OCI-LY3 (cell line): ENCODE measurements around the gene MYO1F.

ENCODE experiments used
- EZH2phosphoT487 ChIP-seq: fragments of 200-600 bp; shearing (Covaris generic); IDR thresholded peaks from 2 replicates; pipeline ENCODE4 v1.6.1; 2018; ENCODE audit warnings: antibody characterized with exemption, mixed run types, low read depth
- TF ChIP-seq, protein P1 (sequence below): fragments of 200-600, 300-600 bp; sonication (generic); IDR thresholded peaks from 2 replicates; pipeline ENCODE4 v1.5.1; 2014; ENCODE audit warnings: antibody characterized with exemption, low read length, low read depth

DNA sequence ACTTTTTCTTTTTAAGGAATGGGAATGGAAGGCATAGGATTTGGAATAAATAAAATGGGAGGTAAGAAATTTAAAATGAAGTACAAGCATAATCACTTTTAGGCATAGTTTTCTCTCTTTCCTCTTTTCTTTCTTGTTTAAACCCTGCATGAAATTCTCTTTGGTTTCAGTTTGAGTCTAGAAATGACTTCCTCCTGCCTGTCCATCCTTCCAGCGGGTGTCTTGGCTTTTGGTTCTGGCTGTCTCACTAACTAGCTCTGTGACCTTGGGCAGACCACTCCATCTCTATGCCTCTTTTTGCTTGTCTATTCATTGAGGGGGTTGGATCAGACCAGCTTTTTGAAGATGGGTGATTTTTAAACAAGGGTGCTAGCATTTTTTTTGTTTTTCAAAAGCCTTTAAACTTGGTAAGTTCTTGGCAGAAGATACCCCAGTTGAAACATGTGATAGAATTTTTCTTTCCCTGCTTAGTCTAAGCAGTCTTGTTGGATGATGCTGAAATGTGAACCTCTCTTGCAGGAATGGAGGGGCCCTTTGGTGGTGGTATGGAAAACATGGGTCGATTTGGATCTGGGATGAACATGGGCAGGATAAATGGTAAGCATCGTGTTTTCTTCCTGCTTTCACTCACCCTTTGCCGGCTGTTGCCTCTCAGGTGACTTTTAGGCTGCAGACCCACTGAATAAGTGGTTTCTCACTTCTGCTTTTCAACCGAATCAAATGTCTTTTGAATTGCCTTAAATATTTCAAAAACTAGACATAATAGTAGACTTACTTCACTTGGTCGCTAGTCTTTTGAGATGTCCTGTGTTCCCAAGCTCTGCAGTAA lies 103.4 kb downstream of the MYO1F start:
- TF ChIP-seq, protein P1, sequence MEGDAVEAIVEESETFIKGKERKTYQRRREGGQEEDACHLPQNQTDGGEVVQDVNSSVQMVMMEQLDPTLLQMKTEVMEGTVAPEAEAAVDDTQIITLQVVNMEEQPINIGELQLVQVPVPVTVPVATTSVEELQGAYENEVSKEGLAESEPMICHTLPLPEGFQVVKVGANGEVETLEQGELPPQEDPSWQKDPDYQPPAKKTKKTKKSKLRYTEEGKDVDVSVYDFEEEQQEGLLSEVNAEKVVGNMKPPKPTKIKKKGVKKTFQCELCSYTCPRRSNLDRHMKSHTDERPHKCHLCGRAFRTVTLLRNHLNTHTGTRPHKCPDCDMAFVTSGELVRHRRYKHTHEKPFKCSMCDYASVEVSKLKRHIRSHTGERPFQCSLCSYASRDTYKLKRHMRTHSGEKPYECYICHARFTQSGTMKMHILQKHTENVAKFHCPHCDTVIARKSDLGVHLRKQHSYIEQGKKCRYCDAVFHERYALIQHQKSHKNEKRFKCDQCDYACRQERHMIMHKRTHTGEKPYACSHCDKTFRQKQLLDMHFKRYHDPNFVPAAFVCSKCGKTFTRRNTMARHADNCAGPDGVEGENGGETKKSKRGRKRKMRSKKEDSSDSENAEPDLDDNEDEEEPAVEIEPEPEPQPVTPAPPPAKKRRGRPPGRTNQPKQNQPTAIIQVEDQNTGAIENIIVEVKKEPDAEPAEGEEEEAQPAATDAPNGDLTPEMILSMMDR = no peak; the same call in 1 of the 2 replicates
- TF ChIP-seq EZH2phosphoT487 = no peak
